Stimulated activated CD8-positive, alpha-beta memory T cell treated with anti-CD3 and anti-CD28 coated beads, Interleukin-7, amount 100 ng/mL, for 1 hour (primary cell): ENCODE results near the gene ACE.

Experiments used
- DNase-seq, 2 donors: peaks; one replicate each; pipeline ENCODE4 v3.0.0-alpha.2; 2020; ENCODE audit warnings: low read depth in 2 of 2

ACE gene

DNA sequence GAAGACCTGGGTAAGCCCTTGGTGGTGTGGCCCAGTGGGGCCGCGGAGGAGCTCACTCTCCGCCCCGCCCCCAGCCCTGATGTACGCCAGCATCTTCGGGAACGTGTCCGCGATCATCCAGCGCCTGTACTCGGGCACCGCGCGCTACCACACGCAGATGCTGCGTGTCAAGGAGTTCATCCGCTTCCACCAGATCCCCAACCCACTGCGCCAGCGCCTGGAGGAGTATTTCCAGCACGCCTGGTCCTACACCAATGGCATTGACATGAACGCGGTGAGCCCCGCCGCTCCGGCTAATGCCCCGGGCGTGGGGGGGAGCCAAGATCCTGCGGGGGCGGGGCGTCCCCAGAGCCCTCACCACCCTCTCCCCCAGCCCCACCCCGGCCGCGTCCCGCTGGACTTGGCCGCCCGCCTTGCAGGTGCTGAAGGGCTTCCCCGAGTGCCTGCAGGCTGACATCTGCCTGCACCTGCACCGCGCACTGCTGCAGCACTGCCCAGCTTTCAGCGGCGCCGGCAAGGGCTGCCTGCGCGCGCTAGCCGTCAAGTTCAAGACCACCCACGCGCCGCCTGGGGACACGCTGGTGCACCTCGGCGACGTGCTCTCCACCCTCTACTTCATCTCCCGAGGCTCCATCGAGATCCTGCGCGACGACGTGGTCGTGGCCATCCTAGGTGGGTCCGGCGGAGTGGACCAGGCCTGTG, 61.3 kb downstream of the ACE start:
- DNase-seq: no peak

DNA sequence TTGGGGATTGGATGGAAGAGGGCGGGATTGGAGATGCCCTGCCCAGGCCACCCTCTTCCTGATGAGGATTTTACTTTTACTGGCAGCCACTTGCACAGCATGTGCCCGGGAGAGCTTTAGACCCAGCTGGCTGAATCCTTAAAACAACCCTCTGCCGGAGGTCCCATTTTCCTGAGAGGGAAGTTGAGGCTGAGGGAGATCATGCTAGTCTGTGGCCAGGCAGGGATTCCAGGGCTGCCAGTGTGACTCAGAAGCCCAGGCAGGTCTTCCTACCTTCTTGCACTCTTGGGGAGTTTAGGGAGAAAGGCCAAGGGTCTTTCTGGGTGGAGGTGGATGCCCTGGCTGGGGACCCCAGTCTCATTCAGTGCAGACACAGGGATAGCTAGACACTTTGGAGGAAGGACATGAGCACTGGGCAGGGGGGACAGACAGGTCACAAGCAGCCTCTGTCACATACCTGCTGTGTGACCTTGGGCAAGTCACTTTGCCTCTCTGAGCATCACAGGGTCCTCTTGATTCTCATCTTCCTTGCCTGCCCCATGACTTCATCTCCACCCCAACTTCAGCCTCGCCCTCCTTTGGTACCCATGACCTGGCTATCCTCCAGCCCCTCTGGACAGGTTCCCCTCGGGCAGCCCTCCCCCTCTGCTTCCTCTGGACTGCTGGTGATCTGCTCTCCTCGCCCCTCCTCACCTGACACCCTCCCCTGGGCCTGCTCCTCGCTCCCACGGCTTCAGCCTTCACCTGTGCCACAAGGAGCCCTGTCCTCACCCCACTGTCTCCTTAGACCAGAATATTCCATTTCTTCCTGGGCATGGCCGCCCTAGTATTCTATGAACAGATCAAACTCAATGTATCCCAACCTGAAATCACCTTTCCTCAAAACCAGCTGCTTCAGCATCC, 62.1 kb downstream of the ACE start:
- no peak for DNase-seq

DNA sequence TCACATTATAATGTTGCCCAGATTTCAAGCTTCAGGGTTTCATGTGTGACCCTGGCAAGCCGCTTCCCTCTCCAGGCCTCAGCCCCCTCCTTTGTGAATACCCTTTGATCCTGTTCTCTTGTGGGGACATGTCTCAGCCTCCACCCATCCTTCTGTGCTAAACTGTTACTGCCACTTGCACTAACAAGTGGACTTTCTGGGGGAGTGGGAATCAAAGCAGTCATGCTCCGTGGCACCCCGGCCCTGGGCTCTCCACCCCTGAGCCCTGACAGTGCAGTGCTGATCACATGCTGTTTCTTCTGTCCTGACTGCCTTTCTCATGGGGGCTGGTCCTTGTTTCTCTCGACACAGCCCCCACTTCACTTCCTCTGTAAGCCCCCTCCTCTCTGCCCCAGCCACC, 63.7 kb downstream of the ACE start:
- DNase-seq: no peak

DNA sequence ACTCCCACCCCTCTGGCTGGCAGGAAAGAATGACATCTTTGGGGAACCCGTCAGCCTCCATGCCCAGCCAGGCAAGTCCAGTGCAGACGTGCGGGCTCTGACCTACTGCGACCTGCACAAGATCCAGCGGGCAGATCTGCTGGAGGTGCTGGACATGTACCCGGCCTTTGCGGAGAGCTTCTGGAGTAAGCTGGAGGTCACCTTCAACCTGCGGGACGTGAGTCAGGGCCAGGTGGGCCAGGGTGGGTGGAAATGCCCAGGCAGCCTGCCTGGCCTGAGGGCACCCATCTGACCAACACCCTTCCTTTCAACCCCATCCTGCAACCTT, 65.3 kb downstream of the ACE start:
- no peak for DNase-seq

DNA sequence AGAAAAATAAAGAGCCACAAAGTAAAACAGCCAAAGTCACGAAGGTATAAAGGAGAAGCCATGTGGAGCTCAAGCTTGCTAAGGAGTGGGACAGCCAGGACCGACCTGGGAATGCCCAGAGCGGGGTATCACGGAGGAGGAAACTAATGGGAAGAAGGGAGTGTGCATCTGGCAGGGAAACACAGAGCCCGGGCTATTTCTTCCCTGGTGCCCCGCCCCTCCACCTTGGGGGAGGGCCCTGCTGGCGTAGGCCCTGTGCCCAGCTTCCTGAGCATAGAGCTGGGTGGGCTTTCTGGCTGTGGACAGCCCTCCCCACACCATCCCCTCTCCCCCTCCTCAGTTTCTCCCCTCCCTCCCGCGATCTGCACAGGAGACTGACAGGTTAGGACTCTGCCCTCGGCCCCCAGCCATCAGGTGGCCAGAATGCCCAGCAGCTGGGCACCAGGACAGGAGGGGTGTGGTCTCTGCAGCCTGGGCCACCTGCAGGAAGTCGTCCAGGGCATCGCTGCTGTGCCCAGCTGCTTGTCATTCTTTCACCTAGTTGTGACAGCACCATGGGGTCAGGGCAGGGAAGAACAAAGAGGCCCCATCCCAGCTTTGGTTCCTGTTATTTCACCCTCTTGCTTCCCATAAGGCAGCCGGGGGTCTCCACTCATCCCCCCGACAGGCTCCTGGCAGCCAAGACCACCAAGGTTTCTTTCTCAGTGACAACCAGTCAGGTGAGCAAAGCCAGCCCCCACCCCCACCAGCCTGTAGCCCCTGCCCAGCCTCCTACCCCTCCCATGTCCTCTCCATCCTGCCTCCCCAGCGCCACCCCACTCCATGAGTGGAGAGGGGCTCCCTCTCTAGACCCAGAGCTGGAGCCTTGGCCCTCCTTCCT, 66.3 kb downstream of the ACE start:
- DNase-seq: no peak

DNA sequence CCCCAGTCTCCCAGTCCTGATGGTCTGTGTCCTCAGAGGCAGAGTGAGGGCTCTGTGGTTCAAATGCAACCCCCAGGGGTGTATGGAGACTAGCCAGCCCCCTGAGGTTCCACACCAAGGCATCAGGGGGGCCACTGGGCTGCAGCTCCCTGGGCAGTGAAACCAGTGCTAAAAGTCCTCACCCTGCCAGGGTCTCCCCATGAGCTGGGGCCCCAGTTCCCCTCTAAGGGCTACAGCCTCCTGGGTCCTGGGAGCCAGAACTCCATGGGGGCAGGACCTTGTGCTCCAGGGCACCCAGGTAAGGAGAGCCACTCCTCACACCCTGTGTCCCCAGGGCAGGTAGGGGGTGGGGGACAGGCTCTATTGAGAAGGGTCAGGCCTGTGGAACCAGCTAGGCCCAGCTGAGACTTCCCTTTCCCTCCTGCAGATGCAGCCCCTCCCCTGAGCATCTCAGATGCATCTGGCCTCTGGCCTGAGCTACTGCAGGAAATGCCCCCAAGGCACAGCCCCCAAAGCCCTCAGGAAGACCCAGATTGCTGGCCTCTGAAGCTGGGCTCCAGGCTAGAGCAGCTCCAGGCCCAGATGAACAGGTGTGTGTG, 67.1 kb downstream of the ACE start:
- no peak for DNase-seq

DNA sequence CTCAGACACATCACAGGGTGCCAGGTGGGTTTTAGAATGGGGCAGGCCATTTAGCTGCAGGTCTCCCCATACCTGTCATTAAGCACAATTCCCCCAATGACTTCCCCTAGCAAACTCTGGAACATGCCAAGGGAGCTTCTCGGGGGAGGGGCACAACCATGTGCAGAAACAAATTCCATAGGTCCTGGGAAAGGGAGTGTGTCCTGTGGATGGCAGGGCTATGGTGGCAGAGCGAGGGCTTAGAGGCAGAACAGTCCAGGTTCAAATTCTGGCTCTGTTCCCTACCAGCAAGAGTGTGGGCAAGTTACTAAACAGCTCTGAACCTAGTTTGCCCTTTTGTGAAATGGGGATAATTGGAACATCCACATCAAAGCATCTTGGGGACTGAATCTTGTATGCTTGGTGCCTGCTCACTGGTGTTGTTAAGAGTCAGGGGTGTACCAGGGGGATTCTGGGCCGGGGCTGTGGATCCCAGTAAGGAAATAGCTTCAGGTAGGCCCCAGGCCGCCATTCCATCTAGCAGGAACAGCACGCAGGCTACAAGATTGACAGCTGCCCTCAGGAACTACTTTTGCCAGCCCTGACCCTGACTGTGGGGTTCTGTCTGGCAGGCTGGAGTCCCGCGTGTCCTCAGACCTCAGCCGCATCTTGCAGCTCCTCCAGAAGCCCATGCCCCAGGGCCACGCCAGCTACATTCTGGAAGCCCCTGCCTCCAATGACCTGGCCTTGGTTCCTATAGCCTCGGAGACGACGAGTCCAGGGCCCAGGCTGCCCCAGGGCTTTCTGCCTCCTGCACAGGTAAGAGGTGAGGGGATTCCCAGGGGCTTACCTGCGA, 67.8 kb downstream of the ACE start:
- DNase-seq: no peak

DNA sequence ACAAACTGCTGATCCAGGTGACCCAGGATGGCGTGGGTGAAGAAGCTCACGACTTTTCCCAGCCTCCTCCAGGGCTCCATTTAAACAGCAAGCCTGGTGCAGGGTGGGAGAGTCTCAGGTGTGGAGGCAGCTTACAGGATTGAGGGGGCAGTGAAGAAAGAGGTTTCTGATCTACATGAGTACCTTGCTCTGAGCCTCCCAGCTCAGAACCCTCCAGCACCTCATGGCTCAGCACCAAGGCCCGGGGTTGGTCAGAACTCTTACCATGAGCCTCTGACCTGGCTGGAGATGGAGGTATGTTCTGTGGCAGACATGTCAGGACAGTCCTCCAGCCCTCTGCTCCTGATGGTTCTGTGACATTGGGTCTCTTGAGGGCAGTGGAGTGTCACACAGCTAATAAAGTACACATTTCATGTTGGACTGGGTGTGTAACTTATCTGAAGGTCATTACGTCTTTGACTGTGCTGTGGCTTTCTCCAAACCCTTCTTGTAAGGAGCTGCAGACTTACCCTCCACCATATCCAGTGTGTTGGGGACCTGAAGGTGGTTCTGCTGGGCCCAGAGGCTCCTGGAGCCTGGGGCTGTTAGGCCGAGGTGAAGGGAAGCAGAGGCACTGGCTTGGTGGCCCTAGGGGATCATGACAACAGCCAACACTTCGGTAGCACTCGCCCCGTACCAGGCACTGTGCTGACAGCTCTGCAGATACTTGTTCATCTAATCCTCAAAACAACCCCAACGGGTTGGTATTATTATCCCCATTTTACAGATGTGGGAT, 69.6 kb downstream of the ACE start:
- DNase-seq: no peak

DNA sequence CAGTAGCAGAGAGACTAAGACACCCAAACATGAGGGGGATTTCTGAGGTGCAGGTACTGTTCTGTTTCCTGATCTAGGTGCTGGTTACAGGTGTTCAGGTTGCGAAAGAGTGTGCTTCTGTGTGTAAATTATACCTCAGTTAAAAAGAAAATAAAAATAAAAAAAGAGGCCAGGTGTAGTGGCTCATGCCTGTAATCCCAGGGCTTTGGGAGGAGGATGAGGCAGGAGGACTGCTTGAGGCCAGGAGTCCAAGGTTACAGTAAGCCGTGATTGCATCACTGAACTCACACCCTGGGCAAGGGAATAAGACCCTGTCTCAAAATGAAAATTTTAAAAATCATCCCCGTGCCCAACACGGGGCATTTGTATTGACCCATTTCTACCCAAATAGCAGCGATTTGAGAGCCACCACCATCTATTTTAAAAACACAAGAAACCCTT, 70.2 kb downstream of the ACE start:
- no peak for DNase-seq
